ENCODE results near the gene HADHB.

The HADHB gene

GRCh38 chr2:26244309-26245230 is at the start of gene HADHB, which contains the start of gene HADHA:
TSS of gene HADHB (plus strand) at chr2:26244939. CDS start at chr2:26254255, 9,316 bp downstream.
TSS of gene HADHA (minus strand) at chr2:26244632. CDS start at chr2:26244596, 36 bp downstream.
- peak; percentile 89 for DNase-seq (ENCODE audit: low spot score)

- no peak for DNase-seq (ENCODE audit: low spot score)
Observed at GRCh38 chr2:26195040-26195984, 49.4 kb upstream of the HADHB start.

DNA sequence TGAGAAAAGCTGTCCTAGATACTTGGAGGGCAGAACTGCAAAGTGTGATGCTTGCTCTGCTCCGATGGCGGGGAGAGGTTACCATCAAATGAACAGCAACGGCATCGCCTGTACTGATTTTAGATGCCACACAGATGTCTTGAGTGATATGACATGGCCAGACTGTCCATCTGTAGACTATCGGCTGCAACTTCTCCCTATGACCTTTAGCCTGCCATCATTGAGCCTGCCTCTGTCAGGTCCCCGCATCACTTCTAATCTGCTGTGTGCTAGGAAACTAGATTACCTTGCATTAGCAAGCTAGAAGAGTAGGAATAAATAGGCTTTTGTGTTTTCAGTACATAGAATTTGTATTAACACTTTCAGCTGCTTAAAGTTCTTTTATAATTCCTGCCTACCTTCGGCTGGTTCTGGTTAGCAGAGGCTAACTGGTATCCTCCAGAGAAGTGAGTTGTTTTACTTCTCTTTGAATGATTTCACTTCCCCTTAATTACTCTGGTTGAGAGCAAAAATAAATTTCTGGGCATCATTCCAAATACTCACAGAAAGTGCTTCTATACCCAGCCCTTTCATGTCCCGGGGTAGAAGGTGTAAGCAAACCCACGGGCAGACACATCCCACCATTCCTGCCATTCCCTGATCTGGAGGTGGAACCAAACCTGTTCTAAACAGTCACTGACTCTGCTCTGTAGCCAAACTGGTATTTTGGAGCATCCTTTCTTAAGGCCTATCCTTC is 47.9 kb upstream of the HADHB start:
- peak; percentile 86 for DNase-seq (ENCODE audit: low spot score)

- DNase-seq (ENCODE audit: low spot score) = no peak
Observed at GRCh38 chr2:26197516-26197915, 47.2 kb upstream of the HADHB start.

GRCh38 chr2:26202981-26203490 is 41.7 kb upstream of the HADHB start:
- no peak for DNase-seq (ENCODE audit: low spot score)

GRCh38 chr2:26203906-26204305 is 40.8 kb upstream of the HADHB start:
- no peak for DNase-seq (ENCODE audit: low spot score)

- DNase-seq (ENCODE audit: low spot score) = no peak
Observed at GRCh38 chr2:26212011-26212410, 32.7 kb upstream of the HADHB start.

- DNase-seq (ENCODE audit: low spot score) = no peak
Observed at GRCh38 chr2:26214759-26215158, 30.0 kb upstream of the HADHB start.

- no peak for DNase-seq (ENCODE audit: low spot score)
Observed at GRCh38 chr2:26215833-26216232, 28.9 kb upstream of the HADHB start.

- no peak for DNase-seq (ENCODE audit: low spot score)
Observed at GRCh38 chr2:26216587-26216986, 28.2 kb upstream of the HADHB start.

GRCh38 chr2:26217720-26218119 is 27.0 kb upstream of the HADHB start:
- DNase-seq (ENCODE audit: low spot score) = no peak

- DNase-seq (ENCODE audit: low spot score) = no peak
Observed at GRCh38 chr2:26223018-26223417, 21.7 kb upstream of the HADHB start.

- no peak for DNase-seq (ENCODE audit: low spot score)
Observed at GRCh38 chr2:26224095-26224494, 20.6 kb upstream of the HADHB start.

DNA sequence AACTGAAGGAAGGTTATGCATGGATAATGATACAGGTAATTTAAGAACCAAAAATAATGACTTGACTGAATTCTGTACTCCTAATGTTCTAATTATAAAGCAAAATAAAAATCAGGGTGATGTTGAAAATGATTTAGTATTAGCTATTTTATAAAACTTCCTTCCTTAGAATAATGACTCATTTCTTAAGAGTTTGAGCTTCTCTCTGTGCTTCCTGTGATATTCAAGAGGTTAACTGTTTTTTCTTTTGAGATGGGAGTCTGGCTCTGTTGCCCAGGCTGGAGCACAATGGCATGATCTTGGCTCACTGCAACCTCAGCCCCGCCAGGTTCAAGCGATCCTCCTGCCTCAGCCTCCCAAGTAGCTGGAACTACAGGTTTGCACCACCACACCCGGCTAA is 15.1 kb upstream of the HADHB start:
- DNase-seq (ENCODE audit: low spot score) = no peak

DNA sequence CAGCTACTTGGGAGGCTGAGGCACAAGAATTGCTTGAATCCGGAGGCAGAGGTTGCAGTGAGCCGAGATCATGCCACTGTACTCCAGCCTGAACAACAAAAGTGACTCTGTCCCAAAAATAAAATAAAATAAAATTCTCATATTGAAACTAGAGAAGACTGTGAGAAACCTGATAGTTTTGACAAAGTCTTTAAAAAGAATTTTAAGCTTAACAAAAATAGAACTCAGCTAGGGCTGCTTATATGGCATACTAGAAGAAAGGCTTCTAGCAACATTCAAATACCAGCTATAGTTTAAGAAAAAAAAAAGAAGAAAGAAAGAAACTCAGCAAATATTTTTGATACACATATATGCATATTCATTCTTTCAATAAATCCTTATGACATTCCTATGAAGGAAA is 13.9 kb upstream of the HADHB start:
- DNase-seq (ENCODE audit: low spot score) = no peak

DNA sequence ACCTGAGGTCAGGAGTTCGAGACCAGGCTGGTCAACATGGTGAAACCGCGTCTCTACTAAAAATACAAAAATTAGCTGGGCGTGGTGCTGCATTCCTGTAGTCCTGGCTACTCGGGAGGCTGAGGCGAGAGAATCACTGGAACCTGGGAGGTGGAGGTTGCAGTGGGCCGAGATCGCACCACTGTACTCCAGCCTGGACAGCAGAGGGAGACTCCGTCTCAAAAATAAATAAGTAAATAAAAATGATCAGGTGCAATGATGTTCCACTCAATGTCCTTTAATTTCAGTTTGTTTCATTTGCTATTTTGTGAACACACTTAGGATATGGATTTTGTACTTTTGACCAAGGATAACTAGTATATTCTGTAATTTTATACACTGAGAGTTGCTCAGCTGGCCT is 9.7 kb upstream of the HADHB start:
- DNase-seq (ENCODE audit: low spot score) = peak; percentile 17

DNA sequence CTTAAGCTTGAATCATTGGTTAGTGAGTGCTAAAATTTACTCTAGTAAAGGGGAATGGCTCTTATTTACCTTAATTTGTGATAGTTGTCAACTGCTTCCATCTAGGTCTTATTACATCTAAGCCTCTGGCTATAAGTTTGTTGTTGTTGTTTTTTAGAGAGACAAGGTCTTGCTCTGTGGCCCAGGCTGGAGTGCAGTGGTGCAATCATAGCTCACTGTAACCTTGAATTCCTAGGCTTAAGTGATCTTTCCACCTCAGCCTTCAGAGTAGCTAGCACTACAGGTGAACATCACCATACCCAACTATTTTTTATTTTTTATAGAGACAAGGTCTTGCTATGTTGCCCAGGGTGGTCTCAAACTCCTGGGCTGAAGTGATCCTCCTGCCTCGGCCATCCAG is 6.9 kb upstream of the HADHB start:
- no peak for DNase-seq (ENCODE audit: low spot score)

GRCh38 chr2:26238311-26238958 is 6.3 kb upstream of the HADHB start:
- no peak for DNase-seq (ENCODE audit: low spot score)

- no peak for DNase-seq (ENCODE audit: low spot score)
Observed at GRCh38 chr2:26241928-26242436, 2.8 kb upstream of the HADHB start.

GRCh38 chr2:26243470-26244308 is 1.1 kb upstream of the HADHB start:
- peak; percentile 64 for DNase-seq (ENCODE audit: low spot score)
